GM04504 (cell line): ENCODE results near the gene THSD4.

Experiments
- DNase-seq: peaks from one replicate; pipeline ENCODE4 v3.0.0-alpha.2; 2012; ENCODE audit warnings: low read depth

Gene THSD4

GRCh38 chr15:71591057-71591456 is 475.8 kb downstream of the THSD4 start:
- DNase-seq = no peak

- no peak for DNase-seq
Observed at GRCh38 chr15:71592203-71592602, 476.9 kb downstream of the THSD4 start.

GRCh38 chr15:71595846-71596553 is 480.7 kb downstream of the THSD4 start:
- DNase-seq = no peak

- DNase-seq = no peak
Observed at GRCh38 chr15:71596672-71597071, 481.4 kb downstream of the THSD4 start.

- DNase-seq = no peak
Observed at GRCh38 chr15:71597126-71597525, 481.9 kb downstream of the THSD4 start.

- no peak for DNase-seq
Observed at GRCh38 chr15:71597637-71598036, 482.4 kb downstream of the THSD4 start.

- DNase-seq = no peak
Observed at GRCh38 chr15:71598741-71599140, 483.5 kb downstream of the THSD4 start.

GRCh38 chr15:71599418-71600151 is 484.3 kb downstream of the THSD4 start:
- no peak for DNase-seq

- DNase-seq = no peak
Observed at GRCh38 chr15:71600237-71600636, 485.0 kb downstream of the THSD4 start.

GRCh38 chr15:71601038-71601834 is 486.0 kb downstream of the THSD4 start:
- no peak for DNase-seq

GRCh38 chr15:71603379-71603778 is 488.1 kb downstream of the THSD4 start:
- DNase-seq = no peak

GRCh38 chr15:71607383-71607782 is 492.1 kb downstream of the THSD4 start:
- DNase-seq = no peak

- DNase-seq = no peak
Observed at GRCh38 chr15:71610728-71611552, 495.7 kb downstream of the THSD4 start.

GRCh38 chr15:71611553-71612396 is 496.5 kb downstream of the THSD4 start:
- DNase-seq = no peak

GRCh38 chr15:71612397-71612722 is 497.1 kb downstream of the THSD4 start:
- no peak for DNase-seq

GRCh38 chr15:71612869-71613268 is 497.6 kb downstream of the THSD4 start:
- DNase-seq = no peak

- DNase-seq = no peak
Observed at GRCh38 chr15:71623111-71623510, 507.8 kb downstream of the THSD4 start.

- DNase-seq = no peak
Observed at GRCh38 chr15:71626596-71627088, 511.4 kb downstream of the THSD4 start.

- no peak for DNase-seq
Observed at GRCh38 chr15:71627188-71627587, 511.9 kb downstream of the THSD4 start.

- no peak for DNase-seq
Observed at GRCh38 chr15:71627604-71628003, 512.3 kb downstream of the THSD4 start.
